K562 (cell line): ENCODE results near the gene BCL7C. TPM values are rescaled to one million over a fixed set of nuclear protein-coding genes. Genes with fewer than 3 reads are reported as not detected.
A peak's percentile ranks its signal among the peaks of the same experiment; 100 is the strongest.

ENCODE experiments used
- CBX3 ChIP-seq, 2 experiments: IDR thresholded peaks; 1 replicate in 1 of 2; 2 replicates in 1 of 2; pipeline ENCODE4 v1.6.1; 2012; ENCODE audit warnings: inconsistent platforms in 2 of 2, low read length in 2 of 2, borderline replicate concordance in 1 of 2, control low read depth in 1 of 2
- CHD7 ChIP-seq: fragments of 200-600 bp; sonication (generic); IDR thresholded peaks from one replicate; pipeline ENCODE4 v1.6.1; 2012; ENCODE audit warnings: mild to moderate bottlenecking, low read depth, low read length, inconsistent platforms
- EGR1 ChIP-seq: fragments of 450-650 bp; conservative IDR thresholded peaks from 2 replicates; pipeline ENCODE4 v1.6.1; 2017; ENCODE audit warnings: mild to moderate bottlenecking
- ERF ChIP-seq: fragments of 450-650 bp; formaldehyde crosslinking; IDR thresholded peaks from 2 replicates; pipeline ENCODE4 v1.4.0; 2020; ENCODE audit warnings: mild to moderate bottlenecking, mixed read lengths
- HDAC1 ChIP-seq, 2 experiments: fragments of 450-650 bp; IDR thresholded peaks; 2 replicates each; pipeline ENCODE4 v1.6.1; 2016 to 2017; ENCODE audit warnings: inconsistent platforms in 1 of 2, mild to moderate bottlenecking in 1 of 2, moderate library complexity in 1 of 2
- NFIC ChIP-seq: fragments of 450-650 bp; IDR thresholded peaks from 2 replicates; pipeline ENCODE4 v1.6.1; 2017; ENCODE audit warnings: mild to moderate bottlenecking, inconsistent platforms
- RFX5 ChIP-seq: IDR thresholded peaks from 2 replicates; pipeline ENCODE4 v1.6.1; 2011; ENCODE audit warnings: low read depth, mild to moderate bottlenecking, improper control_type of control experiment, low read length
- SMAD3 ChIP-seq: fragments of 450-650 bp; formaldehyde crosslinking; conservative IDR thresholded peaks from 2 replicates; pipeline ENCODE4 v1.4.0; 2020; ENCODE audit warnings: mild to moderate bottlenecking
- THRA ChIP-seq: fragments of 450-650 bp; IDR thresholded peaks from 2 replicates; pipeline ENCODE4 v1.6.1; 2017; ENCODE audit warnings: mild to moderate bottlenecking, moderate library complexity
- ZNF217 ChIP-seq: sonication (generic); formaldehyde crosslinking; IDR thresholded peaks from 2 replicates; pipeline ENCODE4 v1.8.0; 2022; ENCODE audit warnings: mild to moderate bottlenecking, missing genetic modification reagents
- ZNF699 ChIP-seq: fragments of 250-450 bp; sonication (Bioruptor Pico); IDR thresholded peaks from 2 replicates; pipeline ENCODE4 v1.8.0; 2021; ENCODE audit warnings: mild to moderate bottlenecking, moderate library complexity; ENCODE audit not compliant: insufficient replicate concordance
- polyA plus RNA-seq, 8 experiments: library from polyadenylated mRNA; depleted of rRNA in 4 of 8; stranded (reverse) in 5 of 8; unstranded in 3 of 8; fragments of >200 nt; fragmentation: Nextera tagmentation in 2 of 8; fragmentation: Illumina TruSeq in 1 of 8; extraction: Ambion mirVana in 2 of 8; extraction: Trizol in 1 of 8; gene quantifications; 2 replicates each; pipeline versions ENCODE4 v1.2.1 to v1.2.3, GENCODE V29; 2011 to 2014; ENCODE audit warnings: inconsistent platforms in 1 of 8, missing spikeins in 1 of 8
- total RNA-seq, 7 experiments: library from RNA; depleted of rRNA in 6 of 7; stranded (reverse); fragments of >200 nt in 6 of 7; fragmentation: Illumina TruSeq in 2 of 7; extraction: Trizol in 2 of 7; gene quantifications; 2 replicates each; pipeline versions ENCODE4 v1.2.1 to v1.2.3, GENCODE V29; 2011 to 2021; ENCODE audit warnings: low replicate concordance in 1 of 7
- TF ChIP-seq, protein P1 (sequence below): fragments of 250-450 bp; sonication (Bioruptor Pico); IDR thresholded peaks from 2 replicates; pipeline ENCODE4 v1.4.0; 2020

The BCL7C gene
- total and polyA plus RNA-seq, 9 of the 15 experiments (the other 6 are each of a cell fraction or from before 2014, with no cell fraction given): 1.7 to 85.8 (median 19.6) TPM

- TF ChIP-seq THRA: no peak
- no peak for TF ChIP-seq SMAD3 (CRISPR knock-in tag)
- peak in 1 of 2 experiments; percentile 14; a peak in 1 of 3 replicates for TF ChIP-seq CBX3 (IDR thresholded peaks at IDR 0.05; ENCODE audit: borderline replicate concordance in 1 of 2, low read length in 2 of 2)
- 0 out of 4 replicates have a peak, but pooled peaks of 1 of the 2 experiments have one; percentile 8 for TF ChIP-seq HDAC1 (IDR thresholded peaks at IDR 0.05)
- TF ChIP-seq ZNF699 (CRISPR knock-in tag): no peak
- TF ChIP-seq ERF (CRISPR knock-in tag): peak; percentile 22; the same call in 1 of the 2 replicates
- no peak for TF ChIP-seq EGR1
- 0 out of 2 replicates have a peak, but pooled peaks have one; percentile 71 for TF ChIP-seq ZNF217 (CRISPR knock-in tag)
- no peak for TF ChIP-seq RFX5
- no peak for TF ChIP-seq NFIC
- TF ChIP-seq, protein P1, sequence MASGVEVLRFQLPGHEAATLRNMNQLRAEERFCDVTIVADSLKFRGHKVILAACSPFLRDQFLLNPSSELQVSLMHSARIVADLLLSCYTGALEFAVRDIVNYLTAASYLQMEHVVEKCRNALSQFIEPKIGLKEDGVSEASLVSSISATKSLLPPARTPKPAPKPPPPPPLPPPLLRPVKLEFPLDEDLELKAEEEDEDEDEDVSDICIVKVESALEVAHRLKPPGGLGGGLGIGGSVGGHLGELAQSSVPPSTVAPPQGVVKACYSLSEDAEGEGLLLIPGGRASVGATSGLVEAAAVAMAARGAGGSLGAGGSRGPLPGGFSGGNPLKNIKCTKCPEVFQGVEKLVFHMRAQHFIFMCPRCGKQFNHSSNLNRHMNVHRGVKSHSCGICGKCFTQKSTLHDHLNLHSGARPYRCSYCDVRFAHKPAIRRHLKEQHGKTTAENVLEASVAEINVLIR (CRISPR knock-in tag): no peak
- no peak for TF ChIP-seq CHD7
Measured at GRCh38 chr16:30941600-30942425, 47.9 kb upstream of the BCL7C start (continued).
